Glomerular visceral epithelial cell (primary cell): Measurements from ENCODE around the gene WNK2.
"Not testable (repeated sequence)": the region's sequence is repeated elsewhere in the genome, so short reads cannot be mapped to it uniquely, and the experiment has no call there.

Experiments used
- DNase-seq: peaks from one replicate; pipeline ENCODE4 v3.0.0-alpha.2; 2016; ENCODE audit errors: extremely low spot score

Gene WNK2

GRCh38 chr9:93183663-93184431, at the start of gene WNK2:
TSS of gene WNK2 (plus strand) at chr9:93184139. CDS start at chr9:93184930, 791 bp downstream.
- no peak for DNase-seq

DNA sequence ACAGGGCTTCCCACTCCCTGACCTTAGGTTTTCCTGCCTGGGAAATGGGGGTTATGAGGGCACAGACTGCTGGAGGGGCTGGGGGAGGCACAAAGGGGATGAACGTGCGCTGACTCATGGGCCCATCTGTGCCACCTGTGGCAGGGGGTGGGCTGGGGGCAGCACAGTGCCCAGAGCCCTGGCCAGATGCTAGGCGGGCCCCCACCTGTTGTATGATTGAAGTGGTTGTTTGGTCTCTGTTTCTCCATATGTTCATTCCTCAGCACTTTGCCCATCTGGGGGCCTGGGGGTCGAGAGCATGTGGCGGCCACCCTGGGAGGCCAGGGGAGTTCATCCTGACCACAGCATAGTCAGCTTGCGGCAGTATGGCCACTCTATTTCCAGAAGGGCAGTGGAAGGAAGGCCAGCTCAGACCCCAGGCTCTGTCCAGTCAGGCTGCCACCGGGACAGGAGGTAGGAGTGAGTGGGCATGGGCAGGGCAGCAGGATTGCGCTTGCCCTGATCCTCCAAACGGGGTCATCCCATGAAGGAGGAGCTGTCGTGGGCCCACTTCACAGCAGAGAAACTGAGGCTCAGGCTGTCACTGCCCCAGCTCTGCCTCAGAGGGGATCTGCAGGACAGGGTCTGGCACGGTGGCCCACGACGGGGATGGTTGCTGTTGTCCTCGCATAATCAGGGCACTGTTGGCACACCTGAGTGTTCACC, 49.0 kb upstream of the WNK2 start:
- DNase-seq: no peak

- DNase-seq: no peak
These were observed 47.9 kb upstream of the WNK2 start for GRCh38 chr9:93136011-93136440.

DNA sequence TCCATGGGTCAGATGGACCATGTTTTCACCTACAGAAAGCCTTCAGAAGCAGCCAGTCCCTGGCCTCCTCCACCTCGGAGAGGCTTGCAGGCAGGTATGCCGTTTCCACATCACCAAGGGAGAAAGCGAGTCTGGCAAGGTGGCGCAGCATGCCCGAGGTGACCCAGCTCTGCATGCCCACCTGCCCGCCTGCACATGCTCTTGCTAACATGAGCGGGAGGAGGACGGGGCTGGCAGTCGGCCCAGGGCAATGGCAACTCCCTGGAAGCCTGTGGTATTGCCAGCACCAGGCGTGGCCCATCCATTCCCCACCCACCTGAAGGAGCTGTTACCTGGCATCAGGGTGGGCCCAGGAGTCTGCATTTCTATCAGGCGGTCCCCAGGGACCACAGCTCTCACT, 46.6 kb upstream of the WNK2 start:
- no peak for DNase-seq

GRCh38 chr9:93138171-93138764, 45.7 kb upstream of the WNK2 start:
- no peak for DNase-seq

- DNase-seq: peak; percentile 35
These were observed 44.4 kb upstream of the WNK2 start for GRCh38 chr9:93139365-93140182.

- DNase-seq: no peak
These were observed 42.0 kb upstream of the WNK2 start for GRCh38 chr9:93141771-93142483.

GRCh38 chr9:93143830-93144530, 40.0 kb upstream of the WNK2 start:
- no peak for DNase-seq

- not testable (repeated sequence) for DNase-seq
These were observed 37.2 kb upstream of the WNK2 start for GRCh38 chr9:93146696-93147095.

DNA sequence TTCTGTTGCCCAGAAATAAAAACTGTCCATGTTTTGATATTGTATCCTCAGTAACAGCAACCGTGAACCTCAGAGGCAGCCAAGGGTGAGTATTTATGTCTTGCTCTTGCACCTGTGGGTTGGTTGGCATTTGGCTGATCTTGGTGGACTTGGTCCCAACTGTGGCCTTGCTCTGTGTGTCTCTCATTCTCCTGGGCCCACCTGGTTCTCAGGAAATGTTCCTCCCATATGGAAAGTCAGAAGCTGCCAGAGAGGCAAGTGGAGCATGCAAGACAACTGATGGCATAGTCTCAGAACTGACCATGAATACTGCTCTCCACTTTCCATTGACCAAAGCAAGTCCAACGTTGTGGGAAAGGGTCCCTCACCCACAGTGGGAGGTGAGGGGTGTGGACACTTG, 36.3 kb upstream of the WNK2 start:
- no peak for DNase-seq

DNA sequence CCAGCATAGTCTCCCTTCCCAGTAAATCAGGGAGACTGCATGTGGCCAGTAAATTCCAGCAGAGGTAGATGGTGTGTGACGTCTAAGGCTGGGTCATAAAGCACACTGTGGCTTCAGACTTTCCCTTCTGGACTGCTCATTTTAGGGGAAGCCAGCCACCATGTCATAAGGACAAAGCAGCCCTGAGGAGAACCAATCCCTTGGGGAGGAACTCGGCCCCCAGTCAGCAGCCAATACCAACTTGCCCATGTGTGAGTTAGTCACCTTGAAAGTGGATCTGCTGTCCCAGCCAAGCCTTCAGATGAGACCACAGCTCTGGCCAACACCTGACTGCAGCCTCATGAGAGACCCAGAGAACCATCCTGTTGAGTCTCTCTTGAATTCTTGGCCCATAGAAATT, 35.2 kb upstream of the WNK2 start:
- no peak for DNase-seq

GRCh38 chr9:93149361-93149760, 34.6 kb upstream of the WNK2 start:
- DNase-seq: no peak

DNA sequence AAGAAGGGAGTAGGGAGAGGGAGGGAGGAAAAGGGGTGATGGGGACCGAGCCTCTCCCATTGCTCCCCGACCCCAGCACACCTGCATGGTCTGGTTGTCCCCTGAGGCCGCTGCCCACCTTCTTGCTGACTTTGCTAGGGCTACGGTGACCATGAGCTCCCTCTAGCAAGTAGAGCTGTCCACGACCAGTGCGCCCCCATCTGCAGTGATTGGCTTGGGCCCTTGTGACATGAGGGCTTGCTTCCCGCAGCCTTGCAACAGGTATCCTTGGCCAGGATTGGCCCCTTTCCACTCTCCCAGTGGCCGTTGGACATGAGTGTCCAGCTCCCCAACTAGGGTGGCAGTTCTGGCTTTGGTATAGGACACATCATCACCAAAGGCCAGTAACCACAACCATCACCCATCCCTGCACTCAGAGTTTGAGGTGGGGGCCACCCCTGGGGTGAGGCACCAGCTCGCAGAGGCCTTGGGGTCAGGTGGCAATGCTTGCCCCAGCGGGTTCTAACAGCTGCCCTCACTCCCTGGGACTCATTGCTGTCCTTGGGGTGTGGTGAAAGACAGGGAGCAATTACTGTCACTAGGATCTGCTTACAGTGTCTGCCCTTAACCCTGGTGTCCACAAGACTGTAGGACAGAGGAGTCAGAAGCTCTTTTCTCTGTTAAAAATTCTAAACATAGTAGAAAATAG, 32.7 kb upstream of the WNK2 start:
- DNase-seq: no peak

DNA sequence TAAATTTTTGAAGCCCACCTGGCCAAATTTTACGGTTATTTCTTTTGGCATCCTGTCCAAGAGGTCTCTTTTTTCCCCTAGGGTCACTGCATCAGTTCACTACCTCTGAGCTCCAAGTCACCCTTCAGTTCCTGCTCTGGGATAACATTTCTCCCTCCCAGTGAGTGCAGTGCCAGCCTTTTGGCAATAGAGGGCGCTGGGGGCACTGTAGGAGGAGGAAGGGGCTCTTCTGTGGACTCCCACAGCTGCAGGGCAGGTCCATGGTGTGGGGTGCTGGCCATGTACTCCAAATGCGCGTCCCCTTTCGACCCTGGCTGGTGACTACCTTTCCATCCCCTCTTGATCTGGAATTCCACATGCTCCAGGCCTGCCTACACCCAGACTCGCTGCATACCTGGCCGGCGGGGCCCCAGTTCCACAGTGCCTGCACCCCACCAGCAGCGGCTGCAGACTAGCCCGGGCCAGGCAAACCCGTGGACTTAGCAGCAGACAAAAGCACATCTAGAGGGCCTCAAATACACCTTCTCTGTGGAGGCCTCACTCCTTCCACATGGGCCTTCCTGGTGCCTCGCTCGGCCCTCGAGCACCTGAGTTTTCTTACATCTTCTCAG, 29.5 kb upstream of the WNK2 start:
- DNase-seq: peak; percentile 31

- DNase-seq: no peak
These were observed 28.0 kb upstream of the WNK2 start for GRCh38 chr9:93155716-93156474.

DNA sequence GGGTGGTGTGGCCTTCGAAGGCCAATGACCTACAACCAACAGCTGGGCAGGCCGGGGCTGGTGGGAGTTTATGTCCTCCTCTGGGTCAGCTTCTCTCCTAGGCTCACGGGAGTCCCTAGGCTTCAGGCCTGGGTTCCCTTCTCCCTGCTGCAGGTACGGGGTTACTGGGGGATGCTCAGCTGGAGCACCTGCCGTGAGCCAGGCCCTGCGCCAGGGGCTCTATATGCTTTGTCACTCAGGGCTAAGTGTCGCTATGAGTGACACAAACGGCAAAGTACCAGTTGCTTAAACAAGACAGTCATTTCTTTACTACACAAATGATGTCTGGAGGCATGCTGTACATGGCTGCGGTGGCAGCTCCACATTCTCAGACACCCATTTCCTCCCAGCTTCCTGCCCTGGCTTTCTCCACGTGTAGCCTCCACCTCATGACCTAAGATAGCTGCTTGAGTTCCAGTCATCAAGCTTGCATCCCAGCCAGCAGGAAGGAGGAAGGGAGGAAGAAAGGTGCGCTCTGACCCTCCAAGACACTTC, 27.4 kb upstream of the WNK2 start:
- no peak for DNase-seq

GRCh38 chr9:93159601-93160471, 24.1 kb upstream of the WNK2 start:
- DNase-seq: peak; percentile 81
